Loucy (cell line): Measurements from ENCODE around the gene TAF1B.

Source experiments
- EZH2phosphoT487 ChIP-seq: fragments of 200-600 bp; IDR thresholded peaks from 2 replicates; pipeline ENCODE4 v1.6.1; 2018; ENCODE audit warnings: antibody characterized with exemption, mild to moderate bottlenecking, moderate library complexity, borderline replicate concordance
- TF ChIP-seq, protein P1 (sequence below): fragments of 200-600 bp; sonication (generic); conservative IDR thresholded peaks from 2 replicates; pipeline ENCODE4 v1.5.1; 2014; ENCODE audit warnings: mild to moderate bottlenecking, antibody characterized with exemption, low read length

DNA sequence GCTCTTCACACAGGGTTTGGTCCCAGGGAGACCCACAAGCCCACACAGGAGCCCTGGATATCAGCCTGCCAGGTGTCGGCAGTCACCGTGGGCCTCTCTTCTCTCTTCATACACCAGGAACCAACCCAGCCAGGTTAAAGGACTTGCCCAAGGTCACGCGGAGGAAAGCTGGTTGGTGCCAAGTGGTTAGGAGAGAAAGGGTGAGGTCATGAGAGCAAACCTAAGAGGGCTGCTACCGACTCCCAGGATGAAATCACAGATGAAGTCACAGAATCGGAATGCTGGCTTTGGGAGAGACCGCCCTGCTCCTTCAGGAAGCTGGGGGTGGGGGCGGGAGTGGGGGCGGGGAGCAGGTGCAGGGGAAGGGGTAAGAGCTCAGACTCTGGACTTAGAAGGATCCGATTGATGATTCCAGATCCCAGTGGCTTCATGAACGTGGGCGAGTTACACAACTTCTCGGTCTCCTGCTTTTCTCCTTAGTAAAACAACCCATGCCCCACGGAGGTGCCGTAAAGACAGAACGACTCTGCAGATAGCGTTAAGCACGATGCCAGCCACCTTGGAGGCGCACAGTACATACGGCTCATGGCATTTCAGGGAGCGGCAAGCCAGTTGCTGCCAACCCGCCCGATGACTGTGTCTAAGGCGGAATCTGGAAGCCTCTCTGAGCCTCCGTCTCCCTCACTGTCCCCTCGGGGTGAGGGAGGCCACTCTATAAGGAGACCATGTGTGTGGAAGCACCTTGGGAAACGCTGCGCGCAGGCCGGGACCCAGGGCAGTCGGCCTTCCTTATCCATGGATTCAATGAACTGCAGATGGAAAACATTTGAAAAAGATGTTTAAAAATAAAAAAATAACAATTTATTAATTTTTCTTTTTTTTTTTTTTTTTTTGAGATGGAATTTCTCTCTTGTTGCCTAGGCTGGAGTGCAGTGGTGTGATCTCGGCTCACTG lies 23.0 kb upstream of the TAF1B start:
- TF ChIP-seq, protein P1, sequence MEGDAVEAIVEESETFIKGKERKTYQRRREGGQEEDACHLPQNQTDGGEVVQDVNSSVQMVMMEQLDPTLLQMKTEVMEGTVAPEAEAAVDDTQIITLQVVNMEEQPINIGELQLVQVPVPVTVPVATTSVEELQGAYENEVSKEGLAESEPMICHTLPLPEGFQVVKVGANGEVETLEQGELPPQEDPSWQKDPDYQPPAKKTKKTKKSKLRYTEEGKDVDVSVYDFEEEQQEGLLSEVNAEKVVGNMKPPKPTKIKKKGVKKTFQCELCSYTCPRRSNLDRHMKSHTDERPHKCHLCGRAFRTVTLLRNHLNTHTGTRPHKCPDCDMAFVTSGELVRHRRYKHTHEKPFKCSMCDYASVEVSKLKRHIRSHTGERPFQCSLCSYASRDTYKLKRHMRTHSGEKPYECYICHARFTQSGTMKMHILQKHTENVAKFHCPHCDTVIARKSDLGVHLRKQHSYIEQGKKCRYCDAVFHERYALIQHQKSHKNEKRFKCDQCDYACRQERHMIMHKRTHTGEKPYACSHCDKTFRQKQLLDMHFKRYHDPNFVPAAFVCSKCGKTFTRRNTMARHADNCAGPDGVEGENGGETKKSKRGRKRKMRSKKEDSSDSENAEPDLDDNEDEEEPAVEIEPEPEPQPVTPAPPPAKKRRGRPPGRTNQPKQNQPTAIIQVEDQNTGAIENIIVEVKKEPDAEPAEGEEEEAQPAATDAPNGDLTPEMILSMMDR, result no peak
- no peak for TF ChIP-seq EZH2phosphoT487
